HEK293T (cell line): Measurements from ENCODE around the gene MAN2A1.

Experiments used
- CTCF ChIA-PET: fragments of 350-600 bp; formaldehyde crosslinking; extraction: SDS; loops from one replicate; lab custom pipeline; 2021; ENCODE audit warnings: antibody characterized with exemption, inconsistent platforms; lab: Yijun Ruan, JAX
- POLR2A ChIA-PET: fragments of 350-600 bp; formaldehyde crosslinking; extraction: SDS; loops from one replicate; lab custom pipeline; 2020; ENCODE audit warnings: antibody characterized with exemption, inconsistent platforms; lab: Yijun Ruan, JAX
- DNase-seq: peaks from one replicate; pipeline ENCODE4 v3.0.0; 2012; ENCODE audit warnings: mixed read lengths; ENCODE audit errors: extremely low spot score
- ARNT ChIP-seq: fragments of 450-650 bp; IDR thresholded peaks from 2 replicates; pipeline ENCODE4 v1.6.1; 2017; ENCODE audit warnings: mild to moderate bottlenecking
- BHLHE40 ChIP-seq: fragments of 450-650 bp; IDR thresholded peaks from 2 replicates; pipeline ENCODE4 v1.6.1; 2016; ENCODE audit warnings: mild to moderate bottlenecking, moderate library complexity, borderline replicate concordance
- CTBP1 ChIP-seq: fragments of 450-650 bp; IDR thresholded peaks from 2 replicates; pipeline ENCODE4 v1.6.1; 2016; ENCODE audit warnings: borderline replicate concordance
- ELF4 ChIP-seq: fragments of 450-650 bp; IDR thresholded peaks from 2 replicates; pipeline ENCODE4 v1.6.1; 2017; ENCODE audit warnings: antibody characterized with exemption
- FOXA1 ChIP-seq: fragments of 450-650 bp; IDR thresholded peaks from 2 replicates; pipeline ENCODE4 v1.6.1; 2016; ENCODE audit warnings: mild to moderate bottlenecking
- FOXK2 ChIP-seq: fragments of 450-650 bp; IDR thresholded peaks from 2 replicates; pipeline ENCODE4 v1.6.1; 2016; ENCODE audit warnings: mild to moderate bottlenecking
- FOXM1 ChIP-seq: fragments of 450-650 bp; IDR thresholded peaks from 2 replicates; pipeline ENCODE4 v1.6.1; 2017; ENCODE audit warnings: mild to moderate bottlenecking, borderline replicate concordance
- HDGF ChIP-seq: fragments of 450-650 bp; IDR thresholded peaks from 2 replicates; pipeline ENCODE4 v1.6.1; 2017; ENCODE audit warnings: antibody characterized with exemption, borderline replicate concordance
- L3MBTL2 ChIP-seq: fragments of 450-650 bp; conservative IDR thresholded peaks from 2 replicates; pipeline ENCODE4 v1.6.1; 2016; ENCODE audit warnings: mild to moderate bottlenecking
- LEF1 ChIP-seq: fragments of 450-650 bp; IDR thresholded peaks from 2 replicates; pipeline ENCODE4 v1.6.1; 2017; ENCODE audit warnings: mild to moderate bottlenecking, borderline replicate concordance
- NFRKB ChIP-seq: fragments of 450-650 bp; IDR thresholded peaks from 2 replicates; pipeline ENCODE4 v1.6.1; 2016; ENCODE audit warnings: mild to moderate bottlenecking, moderate library complexity
- SP1 ChIP-seq: fragments of 450-650 bp; IDR thresholded peaks from 2 replicates; pipeline ENCODE4 v1.6.1; 2017
- SUZ12 ChIP-seq: fragments of 450-650 bp; IDR thresholded peaks from 2 replicates; pipeline ENCODE4 v1.6.1; 2016; ENCODE audit warnings: mild to moderate bottlenecking
- TARDBP ChIP-seq: fragments of 450-650 bp; IDR thresholded peaks from 2 replicates; pipeline ENCODE4 v1.6.1; 2016
- ZNF384 ChIP-seq: fragments of 450-650 bp; IDR thresholded peaks from 2 replicates; pipeline ENCODE4 v1.6.1; 2016
- TF ChIP-seq, protein P1 (sequence below): fragments of 450-650 bp; IDR thresholded peaks from 2 replicates; pipeline ENCODE4 v1.6.1; 2016

The MAN2A1 gene

GRCh38 chr5:109660301-109660700 lies 29.4 kb upstream of the MAN2A1 start:
- no peak for DNase-seq
- TF ChIP-seq FOXA1 (no peak), HDGF (no peak), L3MBTL2 (no peak), SP1 (no peak), BHLHE40 (no peak), ARNT (no peak), ZNF384 (no peak), ELF4 (no peak), LEF1 (no peak), SUZ12 (no peak), CTBP1 (no peak)
- TF ChIP-seq, protein P1, sequence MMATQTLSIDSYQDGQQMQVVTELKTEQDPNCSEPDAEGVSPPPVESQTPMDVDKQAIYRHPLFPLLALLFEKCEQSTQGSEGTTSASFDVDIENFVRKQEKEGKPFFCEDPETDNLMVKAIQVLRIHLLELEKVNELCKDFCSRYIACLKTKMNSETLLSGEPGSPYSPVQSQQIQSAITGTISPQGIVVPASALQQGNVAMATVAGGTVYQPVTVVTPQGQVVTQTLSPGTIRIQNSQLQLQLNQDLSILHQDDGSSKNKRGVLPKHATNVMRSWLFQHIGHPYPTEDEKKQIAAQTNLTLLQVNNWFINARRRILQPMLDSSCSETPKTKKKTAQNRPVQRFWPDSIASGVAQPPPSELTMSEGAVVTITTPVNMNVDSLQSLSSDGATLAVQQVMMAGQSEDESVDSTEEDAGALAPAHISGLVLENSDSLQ: no peak
- POLR2A ChIA-PET: no interaction called here
- CTCF ChIA-PET: no interaction called here

- TF ChIP-seq TARDBP (no peak), NFRKB (no peak), HDGF (no peak), FOXM1 (no peak)
- DNase-seq: no peak
- ChIA-PET POLR2A (no interaction called here), CTCF (no interaction called here)
Observed at GRCh38 chr5:109668237-109668636, 21.5 kb upstream of the MAN2A1 start.

- TF ChIP-seq LEF1 (no peak), NFRKB (no peak)
- CTCF ChIA-PET: no interaction called here
- POLR2A ChIA-PET: no interaction called here
- DNase-seq: no peak
Observed at GRCh38 chr5:109668668-109669422, 20.9 kb upstream of the MAN2A1 start.

GRCh38 chr5:109669991-109670706 lies 19.6 kb upstream of the MAN2A1 start:
- TF ChIP-seq, protein P1: no peak
- no peak for TF ChIP-seq CTBP1
- TF ChIP-seq ELF4: no peak
- TF ChIP-seq HDGF: no peak
- TF ChIP-seq BHLHE40: no peak
- no peak for TF ChIP-seq LEF1
- TF ChIP-seq ZNF384: no peak
- no peak for TF ChIP-seq SUZ12
- no peak for TF ChIP-seq ARNT
- TF ChIP-seq SP1: no peak
- TF ChIP-seq FOXA1: no peak
- no peak for TF ChIP-seq NFRKB
- TF ChIP-seq TARDBP: no peak
- TF ChIP-seq L3MBTL2: no peak
- no peak for TF ChIP-seq FOXK2
- no peak for TF ChIP-seq FOXM1
- DNase-seq: no peak
- ChIA-PET CTCF (no interaction called here), POLR2A (no interaction called here)

GRCh38 chr5:109671136-109671535 lies 18.6 kb upstream of the MAN2A1 start:
- TF ChIP-seq TARDBP: no peak
- no peak for TF ChIP-seq FOXA1
- TF ChIP-seq CTBP1: no peak
- TF ChIP-seq SP1: no peak
- TF ChIP-seq L3MBTL2: no peak
- TF ChIP-seq LEF1: no peak
- TF ChIP-seq FOXK2: no peak
- POLR2A ChIA-PET: no interaction called here
- CTCF ChIA-PET: interaction anchor here (0.5 kb wide), 1 partner anchor 735 kb away, joined by 3 read pairs; no protein-coding TSS in a partner anchor
- DNase-seq: no peak

GRCh38 chr5:109674596-109674995 lies 15.1 kb upstream of the MAN2A1 start:
- ChIA-PET POLR2A (no interaction called here), CTCF (no interaction called here)
- TF ChIP-seq TARDBP (no peak), LEF1 (no peak), NFRKB (no peak), FOXA1 (no peak), FOXK2 (no peak), HDGF (no peak), ELF4 (no peak)
- DNase-seq: no peak

- POLR2A ChIA-PET: no interaction called here
- CTCF ChIA-PET: interaction anchor here (1.0 kb wide), 1 partner anchor 12 kb away, joined by 3 read pairs; no protein-coding TSS in a partner anchor
- TF ChIP-seq FOXK2: no peak
- TF ChIP-seq BHLHE40: no peak
- TF ChIP-seq ZNF384: no peak
- TF ChIP-seq, protein P1: no peak
- no peak for TF ChIP-seq ARNT
- no peak for TF ChIP-seq SUZ12
- no peak for TF ChIP-seq FOXA1
- no peak for TF ChIP-seq L3MBTL2
- TF ChIP-seq ELF4: no peak
- TF ChIP-seq HDGF: no peak
- no peak for TF ChIP-seq LEF1
- TF ChIP-seq FOXM1: no peak
- no peak for TF ChIP-seq SP1
- TF ChIP-seq NFRKB: no peak
- TF ChIP-seq CTBP1: no peak
- no peak for TF ChIP-seq TARDBP
- no peak for DNase-seq
Observed at GRCh38 chr5:109676920-109677319, 12.8 kb upstream of the MAN2A1 start.
